ENCODE results near the gene SPATA18.

DNA sequence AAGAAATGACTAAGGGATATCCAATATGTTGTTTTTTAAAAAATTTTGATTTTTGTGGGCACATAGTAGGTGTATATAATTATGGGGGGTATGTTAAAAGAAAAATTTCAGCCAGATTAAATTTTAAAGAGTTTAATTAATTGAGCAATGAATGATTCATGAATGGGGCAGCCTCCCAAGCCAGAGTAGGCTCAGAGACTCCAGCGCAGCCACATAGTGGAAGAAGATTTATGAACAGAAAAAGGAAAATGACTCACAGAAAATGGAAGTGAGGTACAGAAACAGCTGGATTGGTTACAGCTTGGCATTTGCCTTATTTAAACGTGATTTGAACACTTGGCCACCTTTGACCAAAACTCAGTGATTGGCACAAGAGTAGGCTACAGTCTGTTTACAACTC is 91.7 kb downstream of the SPATA18 start:
- TF ChIP-seq, protein P1, sequence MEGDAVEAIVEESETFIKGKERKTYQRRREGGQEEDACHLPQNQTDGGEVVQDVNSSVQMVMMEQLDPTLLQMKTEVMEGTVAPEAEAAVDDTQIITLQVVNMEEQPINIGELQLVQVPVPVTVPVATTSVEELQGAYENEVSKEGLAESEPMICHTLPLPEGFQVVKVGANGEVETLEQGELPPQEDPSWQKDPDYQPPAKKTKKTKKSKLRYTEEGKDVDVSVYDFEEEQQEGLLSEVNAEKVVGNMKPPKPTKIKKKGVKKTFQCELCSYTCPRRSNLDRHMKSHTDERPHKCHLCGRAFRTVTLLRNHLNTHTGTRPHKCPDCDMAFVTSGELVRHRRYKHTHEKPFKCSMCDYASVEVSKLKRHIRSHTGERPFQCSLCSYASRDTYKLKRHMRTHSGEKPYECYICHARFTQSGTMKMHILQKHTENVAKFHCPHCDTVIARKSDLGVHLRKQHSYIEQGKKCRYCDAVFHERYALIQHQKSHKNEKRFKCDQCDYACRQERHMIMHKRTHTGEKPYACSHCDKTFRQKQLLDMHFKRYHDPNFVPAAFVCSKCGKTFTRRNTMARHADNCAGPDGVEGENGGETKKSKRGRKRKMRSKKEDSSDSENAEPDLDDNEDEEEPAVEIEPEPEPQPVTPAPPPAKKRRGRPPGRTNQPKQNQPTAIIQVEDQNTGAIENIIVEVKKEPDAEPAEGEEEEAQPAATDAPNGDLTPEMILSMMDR (IDR thresholded peaks at IDR 0.05) = no peak
- no peak for TF ChIP-seq EZH2 (IDR thresholded peaks at IDR 0.05; ENCODE audit: borderline replicate concordance, insufficient read depth, low read depth, low read length, poor library complexity, severe bottlenecking)
